Suprapubic skin (tissue), 3 donors: Measurements from ENCODE around the gene PGBD4.

Source experiments
- CTCF ChIP-seq, 2 donors: fragments of 200-600 bp in 1 of 2; fragments of 450-650 bp in 1 of 2; sonication (generic) in 1 of 2; IDR thresholded peaks; one replicate each; pipeline ENCODE4 v1.5.1; 2016 to 2019; ENCODE audit warnings: antibody characterized with exemption in 2 of 2, mild to moderate bottlenecking in 1 of 2, moderate library complexity in 1 of 2
- POLR2A ChIP-seq, 2 donors: fragments of 450-650 bp; IDR thresholded peaks; one replicate each; pipeline ENCODE4 v1.6.1; 2017; ENCODE audit warnings: antibody characterized with exemption in 2 of 2, mild to moderate bottlenecking in 2 of 2, moderate library complexity in 2 of 2

- TF ChIP-seq CTCF (IDR thresholded peaks at IDR 0.05), result no peak
- peak in 1 of 2 donors; percentile 3 for TF ChIP-seq POLR2A (IDR thresholded peaks at IDR 0.05)
These were observed 467 bp downstream of the PGBD4 start for GRCh38 chr15:34102175-34102925.
